Esophagus muscularis mucosa (tissue), 3 donors: ENCODE results near the gene ADCY1.

ENCODE experiments used
- CTCF ChIP-seq, 3 experiments: fragments of 200-600 bp in 2 of 3; fragments of 450-650 bp in 1 of 3; sonication (generic) in 2 of 3; IDR thresholded peaks; one replicate each; pipeline ENCODE4 v1.5.1; 2017 to 2019; ENCODE audit warnings: antibody characterized with exemption in 3 of 3, mild to moderate bottlenecking in 2 of 3, moderate library complexity in 1 of 3
- POLR2A ChIP-seq: fragments of 450-650 bp; IDR thresholded peaks from one replicate; pipeline ENCODE4 v1.6.1; 2017; ENCODE audit warnings: antibody characterized with exemption, moderate library complexity, mild to moderate bottlenecking, low read depth

- no peak for TF ChIP-seq CTCF (IDR thresholded peaks at IDR 0.05)
- TF ChIP-seq POLR2A: no peak
Measured at GRCh38 chr7:45661302-45661995, 87.3 kb downstream of the ADCY1 start.
